OCI-LY3 (cell line): ENCODE data around the gene ORC1.

Experiments
- H2AFZ ChIP-seq: fragments of 200-600, 300-600 bp; shearing (Covaris generic); 2 replicates; pipeline ENCODE4 v1.6.0; 2014; ENCODE audit warnings: antibody characterized with exemption, low read depth, low read length
- H3K27ac ChIP-seq: fragments of 200-600, 300-600 bp; sonication (generic); 2 replicates; pipeline ENCODE4 v1.5.1; 2014; ENCODE audit warnings: mild to moderate bottlenecking, low read length, moderate library complexity, mixed read lengths
- H3K27me3 ChIP-seq: fragments of 200-600, 300-600 bp; sonication (generic); 2 replicates; pipeline ENCODE4 v1.6.1; 2014; ENCODE audit warnings: low read depth, low read length, mixed read lengths
- H3K36me3 ChIP-seq: fragments of 200-600, 300-600 bp; sonication (generic); replicated peaks from 2 replicates; pipeline ENCODE3; 2014; ENCODE audit warnings: low read depth, low read length, mixed read lengths
- H3K4me1 ChIP-seq: fragments of 300-600, 200-600 bp; sonication (generic); 2 replicates; pipeline ENCODE4 v1.6.1; 2014; ENCODE audit warnings: low read length, mixed read lengths
- H3K4me2 ChIP-seq: fragments of 200-600, 300-600 bp; sonication (generic); 2 replicates; pipeline ENCODE4 v1.6.1; 2014; ENCODE audit warnings: low read length, mixed read lengths
- H3K4me3 ChIP-seq: fragments of 300-600, 200-600 bp; sonication (generic); 2 replicates; pipeline ENCODE4 v1.5.1; 2014; ENCODE audit warnings: antibody characterized with exemption, mild to moderate bottlenecking, low read length, moderate library complexity
- H3K79me2 ChIP-seq: fragments of 300-600, 200-600 bp; shearing (Covaris generic); 2 replicates; pipeline ENCODE4 v1.6.1; 2014; ENCODE audit warnings: mild to moderate bottlenecking, low read length, mixed read lengths
- H3K9ac ChIP-seq: fragments of 300-600, 200-600 bp; shearing (Covaris generic); 2 replicates; pipeline ENCODE4 v1.6.0; 2014; ENCODE audit warnings: mild to moderate bottlenecking, low read length, moderate library complexity
- H3K9me3 ChIP-seq: fragments of 200-600, 300-600 bp; shearing (Covaris generic); 2 replicates; pipeline ENCODE4 v1.6.1; 2014; ENCODE audit warnings: low read length, mixed read lengths; ENCODE audit not compliant: insufficient read depth
- H4K20me1 ChIP-seq: fragments of 200-600, 300-600 bp; sonication (generic); 2 replicates; pipeline ENCODE4 v1.6.1; 2016; ENCODE audit warnings: low read length, mixed read lengths; ENCODE audit not compliant: insufficient read depth
- EZH2phosphoT487 ChIP-seq: fragments of 200-600 bp; shearing (Covaris generic); IDR thresholded peaks from 2 replicates; pipeline ENCODE4 v1.6.1; 2018; ENCODE audit warnings: antibody characterized with exemption, mixed run types, low read depth
- TF ChIP-seq, protein P1 (sequence below): fragments of 200-600, 300-600 bp; sonication (generic); IDR thresholded peaks from 2 replicates; pipeline ENCODE4 v1.5.1; 2014; ENCODE audit warnings: antibody characterized with exemption, low read length, low read depth

Gene ORC1

GRCh38 chr1:52404116-52404974 lies at the start of gene ORC1, which contains the start of gene PRPF38A:
ORC1 (minus strand) TSS chr1:52404423; CDS start chr1:52402223, 2,200 bp downstream.
PRPF38A (plus strand) TSS chr1:52404602; CDS start chr1:52404750, 148 bp downstream.
- Histone ChIP-seq H3K4me2 (peak within 1 kb of the TSS; percentile 81), H3K9me3 (no peaks in the 10 kb centered on the region), H3K27ac (peak within 1 kb of the TSS; percentile 70), H3K9ac (peak within 1 kb of the TSS; percentile 90), H3K27me3 (no peaks in the 10 kb centered on the region), H3K36me3 (peaks cover 44% of the 10 kb centered on the region), H3K4me1 (peaks cover 17% of the 10 kb centered on the region), H4K20me1 (no peaks in the 10 kb centered on the region), H3K79me2 (peaks cover 66% of the 10 kb centered on the region), H3K4me3 (peak within 1 kb of the TSS; percentile 86), H2AFZ (peak within 1 kb of the TSS; percentile 83)
- no peak for TF ChIP-seq EZH2phosphoT487
- TF ChIP-seq, protein P1, sequence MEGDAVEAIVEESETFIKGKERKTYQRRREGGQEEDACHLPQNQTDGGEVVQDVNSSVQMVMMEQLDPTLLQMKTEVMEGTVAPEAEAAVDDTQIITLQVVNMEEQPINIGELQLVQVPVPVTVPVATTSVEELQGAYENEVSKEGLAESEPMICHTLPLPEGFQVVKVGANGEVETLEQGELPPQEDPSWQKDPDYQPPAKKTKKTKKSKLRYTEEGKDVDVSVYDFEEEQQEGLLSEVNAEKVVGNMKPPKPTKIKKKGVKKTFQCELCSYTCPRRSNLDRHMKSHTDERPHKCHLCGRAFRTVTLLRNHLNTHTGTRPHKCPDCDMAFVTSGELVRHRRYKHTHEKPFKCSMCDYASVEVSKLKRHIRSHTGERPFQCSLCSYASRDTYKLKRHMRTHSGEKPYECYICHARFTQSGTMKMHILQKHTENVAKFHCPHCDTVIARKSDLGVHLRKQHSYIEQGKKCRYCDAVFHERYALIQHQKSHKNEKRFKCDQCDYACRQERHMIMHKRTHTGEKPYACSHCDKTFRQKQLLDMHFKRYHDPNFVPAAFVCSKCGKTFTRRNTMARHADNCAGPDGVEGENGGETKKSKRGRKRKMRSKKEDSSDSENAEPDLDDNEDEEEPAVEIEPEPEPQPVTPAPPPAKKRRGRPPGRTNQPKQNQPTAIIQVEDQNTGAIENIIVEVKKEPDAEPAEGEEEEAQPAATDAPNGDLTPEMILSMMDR = peak; percentile 31; the same call in 1 of the 2 replicates

GRCh38 chr1:52444463-52444862 lies 40.2 kb upstream of the ORC1 start:
- Histone ChIP-seq H3K9me3 (no peaks in the 10 kb centered on the region), H2AFZ (no peak overlapping the region), H4K20me1 (no peaks in the 10 kb centered on the region), H3K79me2 (no peaks in the 10 kb centered on the region), H3K4me2 (no peak overlapping the region), H3K9ac (no peak overlapping the region), H3K4me3 (no peak overlapping the region), H3K27me3 (no peaks in the 10 kb centered on the region), H3K27ac (no peak overlapping the region), H3K36me3 (peaks cover 3% of the 10 kb centered on the region), H3K4me1 (no peaks in the 10 kb centered on the region)
- no peak for TF ChIP-seq EZH2phosphoT487

GRCh38 chr1:52439976-52440375 lies 35.8 kb upstream of the ORC1 start:
- H2AFZ ChIP-seq = no peak overlapping the region
- H3K9ac ChIP-seq = no peak overlapping the region
- H3K27ac ChIP-seq = no peak overlapping the region
- TF ChIP-seq, protein P1 = no peak
- no peak for TF ChIP-seq EZH2phosphoT487
- no peaks in the 10 kb centered on the region for H4K20me1 ChIP-seq
- H3K27me3 ChIP-seq = no peaks in the 10 kb centered on the region
- no peaks in the 10 kb centered on the region for H3K4me1 ChIP-seq
- H3K36me3 ChIP-seq = peaks cover 6% of the 10 kb centered on the region
- H3K79me2 ChIP-seq = no peaks in the 10 kb centered on the region
- H3K4me3 ChIP-seq = no peak overlapping the region
- no peaks in the 10 kb centered on the region for H3K9me3 ChIP-seq
- H3K4me2 ChIP-seq = no peak overlapping the region

DNA sequence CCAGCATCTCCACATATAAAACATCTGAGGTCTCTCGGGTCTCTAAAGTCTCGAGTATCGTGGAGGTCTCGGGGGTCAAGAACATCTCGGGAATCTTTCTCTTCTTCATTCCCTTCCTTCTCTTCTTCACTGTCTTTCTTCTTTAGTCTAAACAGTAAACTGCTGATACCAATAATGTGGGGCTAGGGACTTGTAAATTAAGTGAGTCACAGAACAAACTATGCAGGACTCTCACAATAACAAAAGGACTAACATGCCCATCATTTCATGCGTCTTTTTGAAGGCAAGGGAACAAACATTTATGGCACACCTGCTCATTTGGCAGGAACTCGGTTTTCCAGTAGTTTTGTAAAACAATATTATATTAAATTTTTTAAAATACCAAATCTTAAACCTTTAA lies 32.6 kb upstream of the ORC1 start:
- Histone ChIP-seq H4K20me1 (no peaks in the 10 kb centered on the region), H3K79me2 (no peaks in the 10 kb centered on the region), H3K27ac (no peak overlapping the region), H2AFZ (no peak overlapping the region), H3K4me2 (no peak overlapping the region), H3K36me3 (peaks cover 8% of the 10 kb centered on the region), H3K9ac (no peak overlapping the region), H3K4me1 (no peaks in the 10 kb centered on the region), H3K9me3 (no peaks in the 10 kb centered on the region), H3K4me3 (no peak overlapping the region), H3K27me3 (no peaks in the 10 kb centered on the region)
- TF ChIP-seq EZH2phosphoT487 = no peak
- TF ChIP-seq, protein P1 = no peak
